Subcutaneous adipose tissue (tissue), 4 donors: ENCODE results near the gene S1PR4. TPM values are rescaled to one million over a fixed set of nuclear protein-coding genes. Genes with fewer than 3 reads are reported as not detected.

Source experiments
- total RNA-seq, 4 donors: library from RNA; depleted of rRNA; stranded (reverse); fragments of >200 nt; gene quantifications; one replicate each; pipeline ENCODE4 v1.1.0, GENCODE V29; 2016
- TF ChIP-seq, protein P1 (sequence below): fragments of 450-650 bp; IDR thresholded peaks from one replicate; pipeline ENCODE4 v1.5.1; 2016; ENCODE audit warnings: low read depth, mild to moderate bottlenecking, control low read depth, antibody characterized with exemption, moderate library complexity

S1PR4 gene
- total RNA-seq, 4 donors from 2014 or later = 0.49 to 4.9 (median 3.1) TPM

DNA sequence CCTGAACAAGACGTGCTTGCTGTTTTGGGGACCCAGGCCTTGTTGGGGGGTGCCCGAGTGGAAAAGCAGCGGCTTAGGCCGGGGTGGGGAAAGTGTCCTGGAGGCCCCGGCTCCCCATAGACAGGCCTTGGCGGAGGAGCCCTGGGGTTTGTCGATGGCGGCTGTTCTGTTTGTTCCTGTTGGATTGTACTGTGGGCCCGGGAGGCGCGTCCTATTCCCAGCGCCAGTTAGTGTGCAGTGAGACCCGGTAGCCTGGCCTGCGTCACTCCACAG, 18.3 kb downstream of the S1PR4 start:
- TF ChIP-seq, protein P1, sequence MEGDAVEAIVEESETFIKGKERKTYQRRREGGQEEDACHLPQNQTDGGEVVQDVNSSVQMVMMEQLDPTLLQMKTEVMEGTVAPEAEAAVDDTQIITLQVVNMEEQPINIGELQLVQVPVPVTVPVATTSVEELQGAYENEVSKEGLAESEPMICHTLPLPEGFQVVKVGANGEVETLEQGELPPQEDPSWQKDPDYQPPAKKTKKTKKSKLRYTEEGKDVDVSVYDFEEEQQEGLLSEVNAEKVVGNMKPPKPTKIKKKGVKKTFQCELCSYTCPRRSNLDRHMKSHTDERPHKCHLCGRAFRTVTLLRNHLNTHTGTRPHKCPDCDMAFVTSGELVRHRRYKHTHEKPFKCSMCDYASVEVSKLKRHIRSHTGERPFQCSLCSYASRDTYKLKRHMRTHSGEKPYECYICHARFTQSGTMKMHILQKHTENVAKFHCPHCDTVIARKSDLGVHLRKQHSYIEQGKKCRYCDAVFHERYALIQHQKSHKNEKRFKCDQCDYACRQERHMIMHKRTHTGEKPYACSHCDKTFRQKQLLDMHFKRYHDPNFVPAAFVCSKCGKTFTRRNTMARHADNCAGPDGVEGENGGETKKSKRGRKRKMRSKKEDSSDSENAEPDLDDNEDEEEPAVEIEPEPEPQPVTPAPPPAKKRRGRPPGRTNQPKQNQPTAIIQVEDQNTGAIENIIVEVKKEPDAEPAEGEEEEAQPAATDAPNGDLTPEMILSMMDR = no peak

DNA sequence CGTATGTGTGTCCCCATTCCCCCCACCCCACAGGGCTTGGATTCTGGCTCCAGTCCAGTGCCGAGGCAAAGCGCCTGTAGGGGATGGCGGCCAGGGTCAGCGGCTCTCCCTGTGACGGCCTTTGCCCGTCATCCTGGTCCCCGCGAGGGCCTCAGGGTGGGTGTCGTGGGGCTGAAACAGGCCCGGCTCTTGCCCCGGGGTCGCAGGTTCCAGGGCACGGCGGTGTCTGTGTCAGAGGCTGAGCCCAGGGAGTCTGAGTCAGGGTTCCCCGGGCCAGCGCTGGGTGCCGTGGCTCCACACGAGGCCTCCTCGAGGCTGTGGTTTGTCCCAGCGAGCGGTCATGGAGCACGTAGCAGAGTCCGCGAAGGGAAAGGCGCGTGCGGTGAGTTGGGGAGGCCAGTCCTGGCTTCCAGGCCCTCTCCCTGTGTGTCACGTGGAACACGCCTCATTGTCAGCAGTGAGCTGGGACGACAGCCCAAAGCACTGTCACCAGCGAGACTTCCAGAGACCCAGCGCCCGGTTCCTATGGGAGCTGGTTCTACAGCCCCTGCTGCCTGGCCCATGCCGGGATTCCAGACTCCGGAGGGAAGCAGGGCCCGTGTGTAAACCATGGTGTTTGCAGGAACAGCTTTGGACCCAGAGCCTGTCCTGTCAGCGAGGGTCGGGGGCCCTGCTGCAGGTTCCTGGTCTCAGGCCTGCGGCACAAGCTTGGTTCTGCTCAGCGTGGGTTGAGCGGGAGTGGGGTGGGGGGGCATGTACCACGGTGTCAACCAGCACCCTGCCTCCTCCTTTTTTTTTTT, 20.5 kb downstream of the S1PR4 start:
- TF ChIP-seq, protein P1 = no peak

DNA sequence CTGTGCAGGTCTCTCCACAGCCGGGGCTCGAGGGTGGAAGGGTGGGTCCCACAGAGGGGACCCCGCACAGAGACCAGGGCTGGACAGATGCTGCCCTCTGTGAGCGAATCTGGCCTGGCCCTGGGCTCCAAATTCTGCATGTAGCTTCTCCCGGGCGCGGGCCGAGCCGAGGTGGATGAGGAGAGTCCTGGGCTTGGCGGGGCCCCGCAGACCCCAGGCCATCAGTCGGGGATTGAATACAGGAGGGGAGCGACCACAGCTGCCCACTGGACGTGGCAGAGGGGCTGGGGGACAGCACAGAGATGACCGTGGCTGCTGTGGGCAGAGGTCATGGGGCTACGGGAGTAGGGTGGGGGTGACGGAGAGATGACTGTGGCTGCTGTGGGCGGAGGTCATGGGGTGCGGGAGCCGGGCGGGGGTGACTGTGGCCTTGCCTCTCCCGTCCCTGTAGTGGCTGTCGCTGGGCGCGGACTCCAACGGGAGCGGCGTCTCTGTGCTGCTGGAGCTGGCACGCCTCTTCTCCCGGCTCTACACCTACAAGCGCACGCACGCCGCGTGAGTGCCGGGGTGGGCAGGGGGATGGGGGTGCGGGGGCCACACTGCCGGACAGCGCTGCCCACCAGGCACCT, 22.6 kb downstream of the S1PR4 start:
- TF ChIP-seq, protein P1 = no peak

DNA sequence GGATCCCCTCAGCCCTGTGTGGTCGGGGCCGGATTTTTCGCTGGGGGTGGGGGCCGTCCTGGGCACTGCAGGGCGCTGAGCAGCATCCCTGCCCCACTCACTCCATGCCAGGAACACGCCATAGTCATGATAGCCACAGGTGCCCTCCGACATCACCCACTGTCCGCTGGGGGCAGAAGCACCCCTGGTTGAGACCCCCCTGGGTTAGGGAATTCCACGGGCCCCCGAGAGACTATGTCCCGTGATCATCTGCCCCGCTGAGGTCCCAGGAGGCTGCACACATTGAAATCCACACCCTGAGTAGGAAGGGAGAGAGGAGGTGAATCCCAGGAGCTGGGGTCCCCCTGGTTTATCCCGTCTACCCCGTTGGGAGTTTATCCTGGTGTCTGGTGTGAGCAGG, 23.3 kb downstream of the S1PR4 start:
- TF ChIP-seq, protein P1 = no peak

DNA sequence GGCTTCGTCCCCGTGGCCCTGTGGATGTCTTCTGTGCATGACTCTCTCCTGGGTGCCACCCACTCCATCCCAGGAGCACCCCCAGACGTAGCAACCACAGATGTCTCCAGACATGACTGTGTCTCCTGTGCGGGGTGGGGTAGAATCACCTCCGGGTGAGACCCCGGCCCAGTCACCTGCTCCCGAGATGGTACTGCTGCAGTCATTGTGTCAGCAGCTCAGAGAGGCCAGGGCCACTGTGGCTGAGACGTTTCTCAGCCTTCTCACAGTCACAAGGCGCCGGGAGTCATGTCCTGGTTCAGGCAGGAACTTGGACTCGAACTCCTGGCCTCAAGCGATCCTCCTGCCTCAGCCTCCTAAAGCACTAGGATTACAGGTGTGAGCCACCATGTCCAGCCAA, 23.8 kb downstream of the S1PR4 start:
- TF ChIP-seq, protein P1 = no peak

DNA sequence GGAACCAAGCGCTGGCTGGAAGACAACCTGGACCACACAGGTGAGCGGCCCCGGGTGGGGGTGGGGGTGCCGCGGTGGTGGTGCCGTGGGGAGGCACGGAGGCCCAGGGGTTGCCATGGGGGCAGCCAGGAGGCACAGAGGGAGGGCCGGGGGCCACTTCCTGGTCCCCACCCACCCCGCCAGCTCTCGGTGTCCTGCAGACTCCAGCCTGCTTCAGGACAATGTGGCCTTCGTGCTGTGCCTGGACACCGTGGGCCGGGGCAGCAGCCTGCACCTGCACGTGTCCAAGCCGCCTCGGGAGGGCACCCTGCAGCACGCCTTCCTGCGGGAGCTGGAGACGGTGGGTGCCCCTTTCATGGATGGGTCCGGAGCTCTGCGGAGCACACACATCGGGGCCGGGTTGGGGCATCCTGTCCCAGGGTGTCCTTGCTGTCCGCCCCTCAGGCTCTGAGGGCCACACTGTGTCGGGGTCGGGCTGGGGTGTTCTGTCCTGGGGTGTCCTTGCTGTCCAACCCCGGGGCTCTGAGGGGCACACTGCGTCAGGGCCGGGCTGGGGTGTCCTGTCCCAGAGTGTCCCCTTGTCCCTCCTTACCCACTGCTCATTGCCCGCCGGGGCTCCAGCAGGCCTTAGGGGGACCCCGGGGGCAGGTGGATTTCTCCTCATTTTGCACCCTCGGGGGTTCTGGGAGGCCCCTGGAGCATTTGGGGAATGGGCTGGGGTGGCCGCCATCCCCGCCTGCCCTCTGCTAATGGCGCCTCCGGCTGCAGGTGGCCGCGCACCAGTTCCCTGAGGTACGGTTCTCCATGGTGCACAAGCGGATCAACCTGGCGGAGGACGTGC, 25.5 kb downstream of the S1PR4 start:
- TF ChIP-seq, protein P1 = no peak
